Neural cell (in vitro differentiated cells): ENCODE data around the gene CACNA1B. TPM values are rescaled to one million over a fixed set of nuclear protein-coding genes. Genes with fewer than 3 reads are reported as not detected.

Source experiments
- H2AFZ ChIP-seq: fragments of 200-600, 300-800 bp; sonication (generic), shearing (Covaris generic); 2 replicates; pipeline ENCODE4 v1.6.0; 2014; ENCODE audit warnings: low read depth, mild to moderate bottlenecking, antibody characterized with exemption, low read length, moderate library complexity
- H3F3A ChIP-seq: fragments of 200-600 bp; shearing (Covaris generic); 2 replicates; pipeline ENCODE4 v1.6.1; 2016; ENCODE audit warnings: mild to moderate bottlenecking, moderate library complexity, mixed read lengths, antibody characterized with exemption, low read length; ENCODE audit not compliant: insufficient read depth, poor library complexity, severe bottlenecking
- H3K27ac ChIP-seq: fragments of 200-600, 300-800 bp; sonication (generic), shearing (Covaris generic); 2 replicates; pipeline ENCODE4 v1.5.1; 2014; ENCODE audit warnings: mild to moderate bottlenecking, low read length, moderate library complexity
- H3K27me3 ChIP-seq: fragments of 300-800, 200-600 bp; sonication (generic), shearing (Covaris generic); 2 replicates; pipeline ENCODE4 v1.6.0; 2014; ENCODE audit warnings: mild to moderate bottlenecking, low read depth, low read length, moderate library complexity; ENCODE audit not compliant: insufficient read depth
- H3K36me3 ChIP-seq: fragments of 300-800, 200-600 bp; sonication (generic), shearing (Covaris generic); 2 replicates; pipeline ENCODE4 v1.5.1; 2014; ENCODE audit warnings: mild to moderate bottlenecking, antibody characterized with exemption, low read length, moderate library complexity; ENCODE audit not compliant: insufficient read depth
- H3K4me2 ChIP-seq: fragments of 300-800, 200-600 bp; sonication (generic), shearing (Covaris generic); 2 replicates; pipeline ENCODE4 v1.6.0; 2014; ENCODE audit warnings: mild to moderate bottlenecking, low read length
- H3K4me3 ChIP-seq: fragments of 300-800, 200-600 bp; sonication (generic), shearing (Covaris generic); 2 replicates; pipeline ENCODE4 v1.5.1; 2014; ENCODE audit warnings: mild to moderate bottlenecking, low read length, moderate library complexity
- H3K79me2 ChIP-seq: fragments of 200-600 bp; shearing (Covaris generic); replicated peaks from 2 replicates; pipeline ENCODE4 v1.6.0; 2014; ENCODE audit warnings: mild to moderate bottlenecking, low read length, moderate library complexity; ENCODE audit not compliant: insufficient read depth
- H3K9ac ChIP-seq: fragments of 300-800, 200-600 bp; sonication (generic), shearing (Covaris generic); 2 replicates; pipeline ENCODE4 v1.6.1; 2016; ENCODE audit warnings: mild to moderate bottlenecking, low read length, mixed read lengths
- H3K9me2 ChIP-seq: fragments of 200-600 bp; shearing (Covaris generic); 2 replicates; pipeline ENCODE4 v1.6.1; 2016; ENCODE audit warnings: mild to moderate bottlenecking, low read length, mixed read lengths; ENCODE audit not compliant: insufficient read depth
- H3K9me3 ChIP-seq: fragments of 200-600, 300-800 bp; sonication (generic), shearing (Covaris generic); 2 replicates; pipeline ENCODE4 v1.6.1; 2016; ENCODE audit warnings: mild to moderate bottlenecking, mixed run types, low read length, moderate library complexity, mixed read lengths
- H4K20me1 ChIP-seq: fragments of 200-600 bp; shearing (Covaris generic); 2 replicates; pipeline ENCODE4 v1.6.1; 2016; ENCODE audit warnings: mild to moderate bottlenecking, mixed run types; ENCODE audit not compliant: insufficient read depth
- CTCF ChIP-seq: fragments of 450-650 bp; IDR thresholded peaks from 2 replicates; pipeline ENCODE4 v1.5.1; 2014; ENCODE audit warnings: antibody characterized with exemption, mild to moderate bottlenecking, moderate library complexity; ENCODE audit not compliant: poor library complexity, severe bottlenecking
- EP300 ChIP-seq: fragments of 450-650 bp; conservative IDR thresholded peaks from 2 replicates; pipeline ENCODE4 v1.6.1; 2014; ENCODE audit warnings: antibody characterized with exemption, mild to moderate bottlenecking, moderate library complexity; ENCODE audit not compliant: poor library complexity, severe bottlenecking
- EZH2 ChIP-seq: fragments of 200-600, 300-800 bp; shearing (Covaris generic), sonication (generic); IDR thresholded peaks from 2 replicates; pipeline ENCODE4 v1.6.1; 2014; ENCODE audit warnings: antibody characterized with exemption, low read length, borderline replicate concordance, mild to moderate bottlenecking; ENCODE audit not compliant: insufficient read depth, poor library complexity, severe bottlenecking
- MXI1 ChIP-seq: fragments of 450-650 bp; conservative IDR thresholded peaks from 2 replicates; pipeline ENCODE4 v1.6.1; 2014; ENCODE audit warnings: antibody characterized with exemption, mild to moderate bottlenecking; ENCODE audit not compliant: poor library complexity, severe bottlenecking
- POLR2AphosphoS5 ChIP-seq: IDR thresholded peaks from 2 replicates; pipeline ENCODE4 v1.6.1; 2012
- RAD21 ChIP-seq: fragments of 450-650 bp; conservative IDR thresholded peaks from 2 replicates; pipeline ENCODE4 v1.6.1; 2014; ENCODE audit warnings: antibody characterized with exemption, mild to moderate bottlenecking, moderate library complexity
- REST ChIP-seq: IDR thresholded peaks from 2 replicates; pipeline ENCODE4 v1.6.1; 2012; ENCODE audit warnings: borderline replicate concordance
- SMC3 ChIP-seq: fragments of 450-650 bp; conservative IDR thresholded peaks from 2 replicates; pipeline ENCODE4 v1.6.1; 2014; ENCODE audit warnings: antibody characterized with exemption, mild to moderate bottlenecking, moderate library complexity; ENCODE audit not compliant: poor library complexity
- TAF1 ChIP-seq: IDR thresholded peaks from 2 replicates; pipeline ENCODE4 v1.6.1; 2012; ENCODE audit warnings: low read depth
- polyA plus RNA-seq: library from polyadenylated mRNA; depleted of rRNA; stranded (reverse); fragments of >200 nt; gene quantifications from 2 replicates; pipeline ENCODE4 v1.2.3, GENCODE V29; 2014

Gene CACNA1B
- polyA plus RNA-seq, 1 donor from 2014 or later, result 5.8 TPM

- H3K9me2 ChIP-seq, result no peaks in the 10 kb centered on the region
- H2AFZ ChIP-seq, result no peak overlapping the region
- no peaks in the 10 kb centered on the region for H3F3A ChIP-seq
- no peak overlapping the region for H3K4me3 ChIP-seq
- H3K4me2 ChIP-seq, result no peak overlapping the region
- no peak for TF ChIP-seq SMC3
- no peak for TF ChIP-seq RAD21
- TF ChIP-seq EP300, result no peak
- no peak for TF ChIP-seq TAF1
- TF ChIP-seq EZH2, result no peak
- TF ChIP-seq POLR2AphosphoS5, result no peak
- no peak for TF ChIP-seq CTCF
- no peak for TF ChIP-seq REST
- no peak for TF ChIP-seq MXI1
- no peak overlapping the region for H3K27ac ChIP-seq
- no peaks in the 10 kb centered on the region for H3K79me2 ChIP-seq
- no peak overlapping the region for H3K9ac ChIP-seq
- no peaks in the 10 kb centered on the region for H4K20me1 ChIP-seq
- no peaks in the 10 kb centered on the region for H3K36me3 ChIP-seq
- peaks cover 2% of the 10 kb centered on the region for H3K9me3 ChIP-seq
- no peaks in the 10 kb centered on the region for H3K27me3 ChIP-seq
Measured at GRCh38 chr9:138065287-138065686, 187.7 kb downstream of the CACNA1B start.

GRCh38 chr9:138066049-138066448, 188.5 kb downstream of the CACNA1B start:
- Histone ChIP-seq H3F3A (no peaks in the 10 kb centered on the region), H3K36me3 (no peaks in the 10 kb centered on the region), H3K9me3 (no peaks in the 10 kb centered on the region), H3K4me3 (no peak overlapping the region), H3K9ac (no peak overlapping the region), H3K27me3 (no peaks in the 10 kb centered on the region), H3K4me2 (no peak overlapping the region), H2AFZ (no peak overlapping the region), H3K79me2 (no peaks in the 10 kb centered on the region), H3K9me2 (no peaks in the 10 kb centered on the region), H4K20me1 (no peaks in the 10 kb centered on the region), H3K27ac (no peak overlapping the region)
- TF ChIP-seq SMC3, result no peak
- TF ChIP-seq REST, result no peak
- TF ChIP-seq EZH2, result no peak
- TF ChIP-seq TAF1, result no peak
- TF ChIP-seq POLR2AphosphoS5, result no peak
- TF ChIP-seq CTCF, result no peak
- TF ChIP-seq MXI1, result no peak
- TF ChIP-seq EP300, result no peak
- TF ChIP-seq RAD21, result no peak
